ENCODE data around the gene AMIGO1. TPM values are rescaled to one million over a fixed set of nuclear protein-coding genes. Genes with fewer than 3 reads are reported as not detected.

AMIGO1 gene
- total and polyA plus RNA-seq, 10 of the 15 experiments (the other 5 are each of a cell fraction or from before 2014, with no cell fraction given), result 0.02 to 0.28 (median 0.08) TPM; not detected in 1

DNA sequence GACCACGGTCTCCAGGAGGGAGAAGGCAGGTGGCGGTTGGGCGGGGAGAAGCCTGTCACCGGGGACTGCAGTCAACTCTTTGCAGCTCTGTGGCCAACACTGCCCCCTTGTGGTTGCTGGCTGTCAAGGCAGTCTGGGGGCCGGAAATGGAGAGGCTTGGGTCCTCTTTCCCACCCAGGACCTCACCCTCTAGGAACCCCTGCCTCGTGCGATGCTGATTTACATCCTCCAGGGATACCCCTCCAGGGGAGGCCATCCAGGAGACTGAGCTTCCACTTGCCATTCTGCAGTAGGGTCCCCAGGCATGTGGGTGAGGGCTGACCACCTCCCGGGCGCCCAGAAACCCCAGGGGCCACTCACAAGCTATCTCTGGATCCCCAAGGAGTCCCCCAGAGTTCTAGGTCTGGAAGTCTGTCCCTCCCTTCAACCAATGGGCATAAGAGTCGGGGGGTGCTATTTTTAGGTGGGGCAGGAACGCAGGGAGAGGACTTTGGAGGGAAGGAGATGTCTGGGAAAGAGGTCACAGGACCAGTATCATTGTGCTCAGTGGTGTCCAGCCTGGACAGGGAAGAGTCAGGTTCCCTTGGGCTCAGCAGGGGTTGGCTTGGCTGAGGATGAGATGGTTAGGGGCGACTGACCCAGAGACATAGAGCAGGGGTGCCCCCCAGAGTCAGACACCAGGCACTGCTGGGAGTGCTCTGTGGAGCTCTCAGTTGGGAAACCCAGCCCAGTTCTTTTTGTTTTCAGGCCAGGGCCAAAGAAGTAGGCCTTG lies 23.0 kb upstream of the AMIGO1 start (continued):
- TF ChIP-seq, protein P1, sequence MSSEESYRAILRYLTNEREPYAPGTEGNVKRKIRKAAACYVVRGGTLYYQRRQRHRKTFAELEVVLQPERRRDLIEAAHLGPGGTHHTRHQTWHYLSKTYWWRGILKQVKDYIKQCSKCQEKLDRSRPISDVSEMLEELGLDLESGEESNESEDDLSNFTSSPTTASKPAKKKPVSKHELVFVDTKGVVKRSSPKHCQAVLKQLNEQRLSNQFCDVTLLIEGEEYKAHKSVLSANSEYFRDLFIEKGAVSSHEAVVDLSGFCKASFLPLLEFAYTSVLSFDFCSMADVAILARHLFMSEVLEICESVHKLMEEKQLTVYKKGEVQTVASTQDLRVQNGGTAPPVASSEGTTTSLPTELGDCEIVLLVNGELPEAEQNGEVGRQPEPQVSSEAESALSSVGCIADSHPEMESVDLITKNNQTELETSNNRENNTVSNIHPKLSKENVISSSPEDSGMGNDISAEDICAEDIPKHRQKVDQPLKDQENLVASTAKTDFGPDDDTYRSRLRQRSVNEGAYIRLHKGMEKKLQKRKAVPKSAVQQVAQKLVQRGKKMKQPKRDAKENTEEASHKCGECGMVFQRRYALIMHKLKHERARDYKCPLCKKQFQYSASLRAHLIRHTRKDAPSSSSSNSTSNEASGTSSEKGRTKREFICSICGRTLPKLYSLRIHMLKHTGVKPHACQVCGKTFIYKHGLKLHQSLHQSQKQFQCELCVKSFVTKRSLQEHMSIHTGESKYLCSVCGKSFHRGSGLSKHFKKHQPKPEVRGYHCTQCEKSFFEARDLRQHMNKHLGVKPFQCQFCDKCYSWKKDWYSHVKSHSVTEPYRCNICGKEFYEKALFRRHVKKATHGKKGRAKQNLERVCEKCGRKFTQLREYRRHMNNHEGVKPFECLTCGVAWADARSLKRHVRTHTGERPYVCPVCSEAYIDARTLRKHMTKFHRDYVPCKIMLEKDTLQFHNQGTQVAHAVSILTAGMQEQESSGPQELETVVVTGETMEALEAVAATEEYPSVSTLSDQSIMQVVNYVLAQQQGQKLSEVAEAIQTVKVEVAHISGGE (CRISPR knock-in tag; IDR thresholded peaks at IDR 0.05), result no peak
- TF ChIP-seq, protein P2, sequence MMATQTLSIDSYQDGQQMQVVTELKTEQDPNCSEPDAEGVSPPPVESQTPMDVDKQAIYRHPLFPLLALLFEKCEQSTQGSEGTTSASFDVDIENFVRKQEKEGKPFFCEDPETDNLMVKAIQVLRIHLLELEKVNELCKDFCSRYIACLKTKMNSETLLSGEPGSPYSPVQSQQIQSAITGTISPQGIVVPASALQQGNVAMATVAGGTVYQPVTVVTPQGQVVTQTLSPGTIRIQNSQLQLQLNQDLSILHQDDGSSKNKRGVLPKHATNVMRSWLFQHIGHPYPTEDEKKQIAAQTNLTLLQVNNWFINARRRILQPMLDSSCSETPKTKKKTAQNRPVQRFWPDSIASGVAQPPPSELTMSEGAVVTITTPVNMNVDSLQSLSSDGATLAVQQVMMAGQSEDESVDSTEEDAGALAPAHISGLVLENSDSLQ (IDR thresholded peaks at IDR 0.05), result peak; percentile 62
- TF ChIP-seq SMC3 (IDR thresholded peaks at IDR 0.05; ENCODE audit: borderline replicate concordance, low read length), result peak; percentile 89
- TF ChIP-seq, protein P3, sequence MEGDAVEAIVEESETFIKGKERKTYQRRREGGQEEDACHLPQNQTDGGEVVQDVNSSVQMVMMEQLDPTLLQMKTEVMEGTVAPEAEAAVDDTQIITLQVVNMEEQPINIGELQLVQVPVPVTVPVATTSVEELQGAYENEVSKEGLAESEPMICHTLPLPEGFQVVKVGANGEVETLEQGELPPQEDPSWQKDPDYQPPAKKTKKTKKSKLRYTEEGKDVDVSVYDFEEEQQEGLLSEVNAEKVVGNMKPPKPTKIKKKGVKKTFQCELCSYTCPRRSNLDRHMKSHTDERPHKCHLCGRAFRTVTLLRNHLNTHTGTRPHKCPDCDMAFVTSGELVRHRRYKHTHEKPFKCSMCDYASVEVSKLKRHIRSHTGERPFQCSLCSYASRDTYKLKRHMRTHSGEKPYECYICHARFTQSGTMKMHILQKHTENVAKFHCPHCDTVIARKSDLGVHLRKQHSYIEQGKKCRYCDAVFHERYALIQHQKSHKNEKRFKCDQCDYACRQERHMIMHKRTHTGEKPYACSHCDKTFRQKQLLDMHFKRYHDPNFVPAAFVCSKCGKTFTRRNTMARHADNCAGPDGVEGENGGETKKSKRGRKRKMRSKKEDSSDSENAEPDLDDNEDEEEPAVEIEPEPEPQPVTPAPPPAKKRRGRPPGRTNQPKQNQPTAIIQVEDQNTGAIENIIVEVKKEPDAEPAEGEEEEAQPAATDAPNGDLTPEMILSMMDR (IDR thresholded peaks at IDR 0.05 in 2 of 3, conservative IDR thresholded peaks at IDR 0.05 in 1 of 3; ENCODE audit: control insufficient read depth in 2 of 3, extremely low read depth in 1 of 3, insufficient read depth in 1 of 3, low read depth in 3 of 3, low read length in 3 of 3), result peak; percentile 96 to 99 (median 97)
- no peak for TF ChIP-seq SREBF2 (IDR thresholded peaks at IDR 0.05; ENCODE audit: low read length)
- 0 out of 2 replicates have a peak, but pooled peaks have one; percentile 40 for TF ChIP-seq IRF4 (IDR thresholded peaks at IDR 0.05; ENCODE audit: low read depth, low read length)
- 0 out of 2 replicates have a peak, but pooled peaks have one; percentile 27 for TF ChIP-seq HCFC1 (IDR thresholded peaks at IDR 0.05; ENCODE audit: low read length)
- TF ChIP-seq EZH2 (IDR thresholded peaks at IDR 0.05; ENCODE audit: borderline replicate concordance, control insufficient read depth, low read depth, low read length), result no peak
- peak; percentile 26 to 45; a peak in 1 of 4 replicates for TF ChIP-seq IKZF2 (IDR thresholded peaks at IDR 0.05)
- TF ChIP-seq HDGF (IDR thresholded peaks at IDR 0.05), result no peak
- TF ChIP-seq, protein P4, sequence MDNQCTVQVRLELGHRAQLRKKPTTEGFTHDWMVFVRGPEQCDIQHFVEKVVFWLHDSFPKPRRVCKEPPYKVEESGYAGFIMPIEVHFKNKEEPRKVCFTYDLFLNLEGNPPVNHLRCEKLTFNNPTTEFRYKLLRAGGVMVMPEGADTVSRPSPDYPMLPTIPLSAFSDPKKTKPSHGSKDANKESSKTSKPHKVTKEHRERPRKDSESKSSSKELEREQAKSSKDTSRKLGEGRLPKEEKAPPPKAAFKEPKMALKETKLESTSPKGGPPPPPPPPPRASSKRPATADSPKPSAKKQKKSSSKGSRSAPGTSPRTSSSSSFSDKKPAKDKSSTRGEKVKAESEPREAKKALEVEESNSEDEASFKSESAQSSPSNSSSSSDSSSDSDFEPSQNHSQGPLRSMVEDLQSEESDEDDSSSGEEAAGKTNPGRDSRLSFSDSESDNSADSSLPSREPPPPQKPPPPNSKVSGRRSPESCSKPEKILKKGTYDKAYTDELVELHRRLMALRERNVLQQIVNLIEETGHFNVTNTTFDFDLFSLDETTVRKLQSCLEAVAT (IDR thresholded peaks at IDR 0.05), result 0 out of 2 replicates have a peak, but pooled peaks have one; percentile 21
- TF ChIP-seq NFYB (IDR thresholded peaks at IDR 0.05; ENCODE audit: insufficient read depth, low read depth, low read length), result no peak
- TF ChIP-seq BHLHE40 (IDR thresholded peaks at IDR 0.05; ENCODE audit: borderline replicate concordance in 1 of 2, low read depth in 2 of 2, low read length in 1 of 2), result peak in 1 of 2 experiments; percentile 13; a peak in 1 of 4 replicates
- TF ChIP-seq, protein P5, sequence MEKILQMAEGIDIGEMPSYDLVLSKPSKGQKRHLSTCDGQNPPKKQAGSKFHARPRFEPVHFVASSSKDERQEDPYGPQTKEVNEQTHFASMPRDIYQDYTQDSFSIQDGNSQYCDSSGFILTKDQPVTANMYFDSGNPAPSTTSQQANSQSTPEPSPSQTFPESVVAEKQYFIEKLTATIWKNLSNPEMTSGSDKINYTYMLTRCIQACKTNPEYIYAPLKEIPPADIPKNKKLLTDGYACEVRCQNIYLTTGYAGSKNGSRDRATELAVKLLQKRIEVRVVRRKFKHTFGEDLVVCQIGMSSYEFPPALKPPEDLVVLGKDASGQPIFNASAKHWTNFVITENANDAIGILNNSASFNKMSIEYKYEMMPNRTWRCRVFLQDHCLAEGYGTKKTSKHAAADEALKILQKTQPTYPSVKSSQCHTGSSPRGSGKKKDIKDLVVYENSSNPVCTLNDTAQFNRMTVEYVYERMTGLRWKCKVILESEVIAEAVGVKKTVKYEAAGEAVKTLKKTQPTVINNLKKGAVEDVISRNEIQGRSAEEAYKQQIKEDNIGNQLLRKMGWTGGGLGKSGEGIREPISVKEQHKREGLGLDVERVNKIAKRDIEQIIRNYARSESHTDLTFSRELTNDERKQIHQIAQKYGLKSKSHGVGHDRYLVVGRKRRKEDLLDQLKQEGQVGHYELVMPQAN (conservative IDR thresholded peaks at IDR 0.05), result peak; percentile 49; the same call in 1 of the 2 replicates
- TF ChIP-seq MTA2 (IDR thresholded peaks at IDR 0.05; ENCODE audit: low read depth), result peak; percentile 43; the same call in 1 of the 2 replicates
- peak; percentile 64; the same call in 1 of the 2 replicates for TF ChIP-seq RUNX3 (IDR thresholded peaks at IDR 0.05; ENCODE audit: low read length)
- TF ChIP-seq NBN (IDR thresholded peaks at IDR 0.05), result peak; percentile 82; the same call in 1 of the 2 replicates
- TF ChIP-seq, protein P6, sequence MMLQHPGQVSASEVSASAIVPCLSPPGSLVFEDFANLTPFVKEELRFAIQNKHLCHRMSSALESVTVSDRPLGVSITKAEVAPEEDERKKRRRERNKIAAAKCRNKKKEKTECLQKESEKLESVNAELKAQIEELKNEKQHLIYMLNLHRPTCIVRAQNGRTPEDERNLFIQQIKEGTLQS (IDR thresholded peaks at IDR 0.05; ENCODE audit: borderline replicate concordance, extremely low read depth, low read depth, low read length), result no peak
